Posterior vena cava (tissue), 2 donors: Measurements from ENCODE around the gene ADPRHL1. TPM values are rescaled to one million over a fixed set of nuclear protein-coding genes. Genes with fewer than 3 reads are reported as not detected.

Source experiments
- DNase-seq: peaks from one replicate; pipeline ENCODE4 v3.0.0-alpha.2; 2020; ENCODE audit warnings: low spot score
- intact Hi-C, 2 donors: fragments of 100-400 bp; cut with DNase I; formaldehyde crosslinking; loops; one replicate each; pipeline versions ENCODE4 v1.14.1 to v1.14.2; 2022 to 2023
- total RNA-seq, 2 donors: library from RNA; stranded (reverse); fragmentation: NEBNext Ultra II Directional; extraction: Animal tissue kit (Norgen Biotek cat#: 25700); gene quantifications; one replicate each; pipeline ENCODE4 v1.2.1, GENCODE V29; 2021
- donor health status: DM: yes; HTN: yes; CAD: no.
- donor health status: DM: yes; HTN: yes; CAD: no.

Gene ADPRHL1
- total RNA-seq, 2 donors from 2014 or later, result 1.2 to 1.6 TPM

DNA sequence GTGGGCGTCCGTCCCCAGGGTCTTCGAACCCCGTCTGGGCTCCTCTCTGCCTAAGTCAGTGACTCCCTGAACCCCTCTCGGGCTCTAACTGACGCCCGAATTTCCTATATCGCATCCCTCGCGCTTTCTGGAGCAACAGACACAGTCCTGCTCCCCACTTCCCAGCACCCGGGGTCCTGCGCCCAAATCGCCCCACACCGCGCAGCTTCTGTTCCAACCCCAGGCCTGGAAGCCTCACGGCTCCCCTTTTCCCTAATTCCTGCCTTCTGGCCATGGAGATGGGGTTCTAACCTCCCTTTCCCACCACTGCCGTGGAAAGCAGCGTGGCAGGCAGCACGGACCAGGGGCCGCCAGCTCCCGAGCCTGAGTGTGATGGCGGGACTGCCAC lies 87.7 kb downstream of the ADPRHL1 start:
- intact Hi-C loops, result no loop called here
- DNase-seq, result no peak

GRCh38 chr13:113364901-113365582 lies 88.2 kb downstream of the ADPRHL1 start:
- intact Hi-C loops, result no loop called here
- no peak for DNase-seq

GRCh38 chr13:113364311-113364889 lies 88.9 kb downstream of the ADPRHL1 start:
- intact Hi-C loops, result no loop called here
- no peak for DNase-seq

DNA sequence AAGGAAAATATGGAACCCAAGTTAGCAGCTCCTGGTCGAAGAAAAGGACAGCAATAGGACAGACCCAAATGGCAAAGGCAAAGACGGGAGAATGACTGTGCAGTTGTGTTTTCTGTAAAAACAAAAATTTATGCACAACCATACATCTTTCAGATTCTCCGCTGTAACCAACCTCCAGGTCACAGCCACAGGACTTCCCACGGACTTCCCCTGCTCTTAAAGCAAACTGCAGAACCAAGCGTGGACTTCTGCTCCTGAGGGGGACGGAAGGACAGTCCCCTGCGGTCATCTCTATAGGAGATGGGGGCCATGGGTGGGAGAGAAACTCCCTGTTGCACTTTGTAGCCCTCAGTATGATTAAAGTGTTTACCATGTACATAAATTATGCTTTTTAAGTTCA lies 91.9 kb downstream of the ADPRHL1 start:
- DNase-seq, result peak; percentile 45
- intact Hi-C loops, result no loop called here

- intact Hi-C loops, result no loop called here
- DNase-seq, result peak; percentile 57
These were observed 92.8 kb downstream of the ADPRHL1 start for GRCh38 chr13:113360446-113360845.

GRCh38 chr13:113359571-113359970 lies 93.7 kb downstream of the ADPRHL1 start:
- intact Hi-C loops, result no loop called here
- DNase-seq, result peak; percentile 42

GRCh38 chr13:113358653-113359190 lies 94.6 kb downstream of the ADPRHL1 start:
- no peak for DNase-seq
- intact Hi-C loops, result no loop called here

DNA sequence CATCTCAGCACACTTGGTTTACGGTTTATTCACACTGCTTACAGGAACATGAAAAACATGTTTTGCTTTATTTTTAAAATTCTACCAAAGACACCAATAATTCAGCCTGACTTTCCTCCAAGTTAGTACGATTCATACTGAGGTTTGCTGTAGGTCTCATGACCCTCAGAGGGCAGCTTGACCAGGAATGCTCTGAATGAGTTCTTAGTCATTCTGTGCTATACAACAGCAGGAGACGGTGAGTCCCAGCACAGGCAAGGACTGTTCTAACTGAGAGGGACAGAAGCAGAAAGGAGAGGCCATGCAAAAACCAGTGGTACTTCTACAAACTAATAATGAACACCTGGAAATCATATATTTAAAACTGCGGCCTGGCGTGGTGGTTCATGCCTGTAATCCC lies 95.8 kb downstream of the ADPRHL1 start:
- intact Hi-C loops, result no loop called here
- DNase-seq, result peak; percentile 15

DNA sequence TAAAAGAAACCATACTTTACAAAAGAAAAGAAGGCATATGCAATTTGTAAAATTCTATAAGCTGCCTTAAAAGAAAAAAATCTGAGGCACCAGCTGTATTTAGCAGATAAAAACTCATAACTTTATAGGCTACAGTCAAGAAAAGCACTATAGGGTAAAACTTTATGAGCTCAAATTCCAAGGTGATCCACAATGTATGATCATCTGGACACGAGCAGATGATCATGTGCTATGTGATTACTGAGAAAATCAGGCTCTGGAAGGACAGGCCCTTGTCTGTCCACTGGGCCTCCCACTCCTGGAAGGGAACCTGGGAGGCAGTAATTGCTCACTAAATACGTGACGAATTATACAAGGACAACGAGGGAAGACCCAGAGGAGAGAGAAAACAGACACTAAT lies 96.7 kb downstream of the ADPRHL1 start:
- intact Hi-C loops, result no loop called here
- DNase-seq, result peak; percentile 10

DNA sequence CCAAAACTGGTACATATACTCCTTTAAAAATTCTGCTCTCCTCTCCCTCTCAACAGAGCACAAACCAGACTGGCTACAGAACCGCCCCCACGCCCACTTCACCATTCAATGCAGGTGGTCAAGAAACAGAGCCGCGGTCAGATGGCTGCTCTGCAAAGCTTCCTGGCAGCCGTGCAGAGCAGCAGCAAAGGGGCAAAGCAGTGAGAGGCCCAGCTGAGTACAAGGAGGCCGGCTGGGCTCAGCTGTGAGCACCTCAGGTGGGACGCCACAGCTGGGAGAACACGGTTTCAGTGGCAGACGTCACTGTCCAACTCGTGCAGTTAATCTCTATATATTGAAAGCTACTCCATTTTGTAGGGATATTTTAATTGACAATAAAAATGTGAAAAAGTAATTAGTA lies 97.7 kb downstream of the ADPRHL1 start:
- intact Hi-C loops, result no loop called here
- peak; percentile 51 for DNase-seq

DNA sequence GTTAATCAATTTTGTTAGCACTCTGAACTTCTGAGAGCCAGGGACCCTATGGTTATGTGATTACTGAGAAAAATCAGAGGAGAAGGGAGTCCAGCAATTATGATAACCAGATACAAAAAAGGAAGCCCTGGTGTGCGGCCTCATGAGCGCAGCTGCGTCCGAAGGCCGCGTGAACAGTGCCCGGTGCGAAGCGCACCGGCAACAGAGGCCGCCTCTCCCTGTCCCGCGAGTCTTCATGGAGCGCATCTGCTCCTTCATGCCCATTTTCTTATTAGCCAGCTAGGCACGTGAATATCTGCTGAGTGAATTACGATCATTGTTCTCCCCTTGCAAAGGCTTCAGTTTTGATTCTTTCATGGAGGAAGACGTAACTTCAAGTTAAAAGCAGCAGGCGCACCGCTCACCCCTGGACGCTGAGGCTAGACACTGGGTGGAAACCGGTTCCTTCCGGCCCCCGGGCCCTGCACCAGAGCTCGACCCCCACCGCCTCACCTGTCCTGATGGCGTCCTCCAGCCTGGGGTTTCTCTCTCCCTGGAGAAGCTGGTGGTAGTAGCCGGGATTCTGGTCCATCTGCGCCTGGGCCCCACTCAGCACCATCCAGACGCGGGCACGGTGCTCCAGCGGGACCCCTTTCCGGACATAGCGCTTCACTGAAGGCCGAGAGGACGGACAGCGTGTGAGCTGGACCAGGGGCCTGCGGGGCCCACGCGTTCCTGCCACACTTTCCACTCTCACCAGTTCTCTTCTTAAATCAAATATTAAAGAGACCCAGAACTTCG lies 98.3 kb downstream of the ADPRHL1 start:
- DNase-seq, result peak; percentile 54
- intact Hi-C loops, result loop anchor here in 1 of 2 donors (1.0 kb wide), 1 partner anchor 49 kb away; no protein-coding TSS in a partner anchor

- peak; percentile 52 for DNase-seq
- intact Hi-C loops, result no loop called here
These were observed 100.0 kb downstream of the ADPRHL1 start for GRCh38 chr13:113353254-113353653.

DNA sequence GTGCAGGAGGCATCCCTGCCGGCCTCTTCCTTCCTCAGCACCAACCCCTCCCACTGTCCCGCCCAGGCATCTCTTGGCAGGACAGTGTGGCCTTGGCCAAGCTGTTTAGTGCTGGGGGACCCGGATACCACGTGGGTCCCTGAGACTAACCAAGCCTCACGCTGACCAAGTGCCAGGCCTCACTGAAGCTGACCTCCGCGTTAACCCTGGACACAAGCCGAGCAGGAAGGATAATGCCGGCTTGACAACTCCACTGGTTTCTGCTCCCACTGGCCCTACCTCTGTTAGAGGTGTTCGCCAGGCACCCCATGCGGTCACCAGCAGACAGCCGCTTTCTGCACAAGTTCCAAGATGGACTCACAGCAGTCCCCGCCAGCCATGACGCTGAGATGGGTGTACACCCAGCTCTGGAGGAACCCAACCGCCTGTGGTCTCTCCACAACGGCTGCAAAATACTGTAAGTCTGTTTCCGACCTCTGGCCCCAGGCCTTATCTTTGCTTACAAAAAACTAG lies 101.7 kb downstream of the ADPRHL1 start:
- intact Hi-C loops, result no loop called here
- DNase-seq, result peak; percentile 75

DNA sequence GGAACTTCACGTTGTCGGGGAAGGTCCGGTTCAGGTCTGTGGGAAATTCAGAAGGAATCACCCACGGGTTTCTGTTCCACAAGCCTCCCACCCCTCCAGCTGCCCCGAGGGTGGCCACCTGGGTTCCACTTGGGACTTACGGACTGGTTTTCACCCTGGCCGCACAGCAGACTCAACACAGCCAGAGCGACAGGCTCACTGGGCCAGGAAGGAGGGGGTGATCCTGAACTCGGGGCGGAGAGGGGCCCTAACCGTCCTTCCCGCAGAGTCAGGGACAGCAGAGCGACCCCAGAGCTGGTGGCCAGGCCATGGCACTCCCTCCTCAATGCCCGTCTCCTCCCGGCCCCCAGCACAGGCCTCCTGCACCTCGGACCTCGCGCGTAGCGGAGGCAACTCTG lies 102.4 kb downstream of the ADPRHL1 start:
- intact Hi-C loops, result no loop called here
- peak; percentile 58 for DNase-seq

DNA sequence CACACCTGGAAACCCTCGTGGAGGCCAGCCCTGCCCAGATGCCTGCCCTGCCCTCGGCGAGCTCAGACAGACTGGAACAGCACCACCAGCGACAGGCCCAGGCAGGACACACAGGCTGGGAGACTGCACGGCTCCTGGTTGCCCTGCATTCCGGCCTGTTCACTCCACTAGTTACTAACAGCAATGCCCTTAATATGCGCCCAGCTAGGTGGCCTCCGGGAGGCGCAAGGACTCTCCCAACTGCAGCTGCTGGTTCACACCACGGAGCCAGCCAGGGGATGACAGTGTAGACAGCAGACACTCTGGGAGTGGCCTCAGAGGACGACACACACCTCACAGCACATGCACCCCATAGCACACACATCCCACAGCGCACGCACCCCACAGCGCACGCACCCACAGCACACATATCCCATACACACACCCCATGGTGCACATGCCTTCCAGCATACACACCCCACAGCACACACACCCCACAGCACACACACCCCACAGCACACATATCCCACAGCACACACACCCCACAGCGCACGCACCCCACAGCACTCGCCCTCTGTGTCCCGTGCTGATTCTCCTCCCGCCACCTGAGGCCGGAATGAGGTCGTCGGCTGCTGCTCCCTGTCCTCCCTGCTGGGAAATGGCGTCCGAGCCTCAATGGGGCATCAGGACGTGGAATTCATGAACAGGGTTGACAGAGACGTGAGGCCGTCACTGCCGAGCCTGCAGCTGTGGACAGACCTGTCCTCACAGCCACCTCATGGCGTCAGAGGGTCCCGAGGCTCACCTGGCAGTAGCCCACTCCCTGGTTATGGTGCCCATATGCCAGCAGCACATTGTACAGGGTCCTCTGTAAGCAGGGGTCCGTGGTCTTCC lies 103.0 kb downstream of the ADPRHL1 start:
- DNase-seq, result peak; percentile 76
- intact Hi-C loops, result no loop called here
